ENCODE data around the gene EI24.
A peak's percentile ranks its signal among the peaks of the same experiment; 100 is the strongest.
"Not testable (repeated sequence)": the region's sequence is repeated elsewhere in the genome, so short reads cannot be mapped to it uniquely, and the experiment has no call there.

Gene EI24

DNA sequence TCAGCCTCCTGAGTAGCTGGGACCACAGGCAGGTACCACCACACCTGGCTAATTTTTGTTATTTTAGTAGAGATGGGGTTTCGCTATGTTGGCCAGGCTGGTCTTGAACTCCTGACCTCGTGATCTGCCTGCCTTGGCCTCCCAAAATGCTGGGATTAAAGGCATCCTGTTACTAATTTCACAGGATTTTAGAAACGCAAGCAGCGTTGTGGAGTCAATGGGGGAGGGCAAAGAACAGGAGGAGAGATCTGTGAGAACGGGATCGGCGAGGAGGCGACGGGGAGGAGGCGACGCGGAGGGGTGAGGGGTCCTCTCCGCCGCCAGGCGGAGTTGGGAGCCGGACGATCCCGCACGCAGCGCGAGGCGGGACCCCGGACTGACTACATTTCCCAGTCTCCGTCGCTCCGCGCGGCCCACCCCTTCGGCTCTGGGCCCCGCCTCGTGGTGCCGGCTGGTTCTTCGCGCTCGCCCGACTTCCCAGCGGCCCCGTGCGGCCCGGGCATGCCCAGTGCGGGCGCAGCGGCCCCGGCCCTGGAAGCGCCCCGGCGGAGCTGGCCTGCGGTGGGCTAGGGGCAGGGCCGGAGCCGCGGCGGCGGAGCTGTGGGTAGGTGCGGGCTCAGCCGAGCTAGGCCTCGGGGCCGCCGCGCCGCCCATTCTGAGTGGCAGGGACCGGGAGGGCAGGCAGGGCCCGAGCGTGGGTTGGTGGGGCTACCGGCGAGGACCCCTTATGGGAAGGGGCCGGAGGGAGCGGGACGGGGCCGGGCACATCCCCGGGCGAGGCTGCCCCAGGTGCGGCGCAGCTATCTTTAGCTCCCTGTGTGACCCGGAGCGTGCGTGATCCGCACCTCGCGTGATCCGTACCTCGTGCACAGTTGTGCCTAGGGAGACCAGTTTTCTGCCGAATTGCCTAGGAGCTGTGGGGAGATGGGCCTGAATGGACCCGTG is at the start of gene EI24:
TSS of gene EI24 (plus strand) at position 508 of the 945 bp plus-strand sequence. CDS start 3,051 bp downstream, outside the sequence.
- DNase-seq (ENCODE audit: low read depth in 2 of 2), result peak; percentile 82 to 85

DNA sequence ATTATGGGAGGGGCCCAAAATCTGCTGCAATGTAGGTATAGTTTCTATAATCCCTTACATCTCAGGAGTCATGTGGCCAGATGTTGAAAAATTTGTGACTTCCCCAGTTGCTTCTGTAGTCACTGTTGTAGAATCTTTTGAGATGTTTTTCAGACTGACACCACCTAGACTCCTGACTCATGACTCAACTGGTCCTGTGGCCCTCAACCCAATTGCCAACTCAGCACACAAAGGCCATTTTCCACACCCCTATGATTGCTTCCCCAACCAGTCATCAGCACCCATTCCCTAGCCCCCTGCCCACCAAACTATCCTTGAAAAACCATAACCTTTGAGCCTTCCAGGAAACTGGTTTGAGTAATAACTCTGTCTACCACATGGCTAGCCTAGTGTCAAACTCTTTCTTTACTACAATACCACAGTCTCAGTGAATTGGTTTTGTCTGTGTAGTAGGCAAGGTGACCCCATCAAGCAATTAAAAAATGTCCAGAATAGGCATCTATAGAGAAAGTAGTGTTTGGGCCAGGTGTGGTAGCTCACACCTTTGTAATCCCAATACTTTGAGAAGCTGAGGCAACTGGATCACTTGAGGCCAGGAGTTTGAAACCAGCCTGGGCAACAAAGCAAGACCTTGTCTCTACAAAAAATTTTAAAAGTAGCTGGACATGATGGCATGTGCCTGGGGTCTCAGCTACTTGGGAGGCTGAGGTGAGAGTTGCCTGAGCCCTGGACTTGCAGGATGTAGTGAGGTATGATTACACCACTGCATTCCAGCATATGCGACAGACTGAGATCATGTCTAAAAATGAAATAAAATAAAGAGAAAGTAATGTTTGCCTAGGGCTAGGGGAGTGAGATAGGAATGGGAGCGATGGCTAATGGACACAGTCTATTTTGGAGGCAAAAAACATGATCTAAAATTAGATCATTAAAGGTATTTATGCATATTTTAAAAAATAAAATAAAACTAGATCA is 49.1 kb upstream of the EI24 start:
- DNase-seq (ENCODE audit: low read depth in 2 of 2), result no peak

- DNase-seq (ENCODE audit: low read depth in 2 of 2), result no peak
Measured at GRCh38 chr11:125525303-125525702, 44.0 kb upstream of the EI24 start.

DNA sequence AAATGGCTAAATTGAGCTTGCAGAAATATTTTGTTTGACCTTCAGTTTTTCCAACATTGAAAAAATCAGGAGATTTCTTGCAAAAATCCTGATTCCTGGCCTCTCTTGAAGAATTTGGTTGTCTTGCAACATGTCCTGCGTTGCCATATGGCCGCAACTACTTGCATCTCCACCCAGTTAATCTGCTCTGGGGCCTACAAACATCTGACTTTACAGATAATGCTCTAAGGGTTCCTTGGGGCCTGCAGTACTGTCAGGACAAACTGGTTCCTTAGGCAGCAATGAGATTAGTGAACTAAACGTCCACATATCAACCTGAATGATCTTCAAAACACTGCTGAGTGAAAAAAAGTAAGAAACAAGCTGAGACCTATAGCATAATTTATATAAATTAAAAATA is 36.6 kb upstream of the EI24 start:
- no peak for DNase-seq (ENCODE audit: low read depth in 2 of 2)

GRCh38 chr11:125535585-125535984 is 33.7 kb upstream of the EI24 start:
- no peak for DNase-seq (ENCODE audit: low read depth in 2 of 2)

GRCh38 chr11:125536834-125537233 is 32.4 kb upstream of the EI24 start:
- DNase-seq (ENCODE audit: low read depth in 2 of 2), result not testable (repeated sequence)

DNA sequence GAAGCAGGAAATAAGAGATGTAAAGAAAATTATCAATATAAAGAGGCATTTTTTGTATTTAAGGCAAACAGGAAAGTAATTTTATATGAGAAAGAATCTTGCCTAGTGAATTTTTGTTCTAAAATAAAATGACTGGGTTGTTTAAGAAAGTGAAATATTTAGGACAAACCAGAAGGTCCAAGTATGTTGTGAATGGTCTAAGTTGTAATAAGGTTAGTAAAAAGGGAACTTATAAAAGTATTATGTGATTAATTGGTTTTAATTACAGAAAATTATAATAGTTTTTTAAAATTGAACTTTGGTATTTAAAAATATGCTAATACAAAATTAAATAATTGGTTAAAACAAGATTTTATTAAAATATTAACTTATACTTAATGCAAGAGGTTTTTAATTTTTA is 26.6 kb upstream of the EI24 start:
- DNase-seq (ENCODE audit: low read depth in 2 of 2), result no peak

- DNase-seq (ENCODE audit: low read depth in 2 of 2), result no peak
Measured at GRCh38 chr11:125550780-125551179, 18.5 kb upstream of the EI24 start.

DNA sequence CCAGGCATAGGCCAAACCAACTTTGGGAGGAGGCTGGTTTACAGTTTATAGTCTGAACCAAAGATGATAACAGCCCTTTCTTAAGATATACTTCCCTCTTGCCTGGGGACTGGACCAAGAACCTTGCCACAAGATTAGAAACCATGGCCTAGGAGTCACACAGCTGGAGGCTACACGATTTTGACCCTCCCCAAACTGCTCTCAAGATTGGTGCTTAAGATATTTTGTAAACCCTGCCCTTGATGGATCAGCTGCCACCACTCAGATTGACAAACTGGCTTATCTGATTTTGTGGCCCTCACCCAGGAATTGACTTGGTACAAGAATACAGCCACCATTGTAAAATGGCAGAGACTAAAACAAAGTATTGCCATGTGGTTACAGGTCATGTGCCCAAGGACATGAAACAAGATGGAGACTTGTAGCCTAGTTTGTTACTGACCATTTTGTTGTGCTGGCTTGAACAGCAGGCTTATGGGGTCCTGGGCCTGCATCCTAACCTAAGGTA is 17.4 kb upstream of the EI24 start:
- no peak for DNase-seq (ENCODE audit: low read depth in 2 of 2)

GRCh38 chr11:125552927-125553326 is 16.4 kb upstream of the EI24 start:
- no peak for DNase-seq (ENCODE audit: low read depth in 2 of 2)

DNA sequence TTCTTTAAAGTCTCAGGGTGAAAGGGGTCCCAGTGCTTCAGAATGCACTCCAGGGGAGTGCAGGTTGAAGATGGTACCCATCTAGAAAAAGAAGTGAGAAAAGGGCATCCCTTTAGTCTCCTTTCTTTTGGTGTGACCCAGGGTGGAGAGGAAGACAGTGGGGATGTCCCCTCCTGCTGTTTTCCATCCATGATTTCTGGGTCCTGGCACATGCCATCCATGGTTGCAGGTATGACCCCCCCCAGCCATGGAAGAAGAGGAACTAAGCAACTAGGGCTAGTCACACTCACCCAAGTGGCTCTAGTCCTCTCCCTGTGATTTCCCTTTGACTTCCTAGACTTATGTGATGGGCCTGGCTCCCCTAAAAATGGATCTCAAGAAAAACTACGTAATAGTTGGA is 15.9 kb upstream of the EI24 start:
- no peak for DNase-seq (ENCODE audit: low read depth in 2 of 2)

- no peak for DNase-seq (ENCODE audit: low read depth in 2 of 2)
Measured at GRCh38 chr11:125554038-125554437, 15.2 kb upstream of the EI24 start.

DNA sequence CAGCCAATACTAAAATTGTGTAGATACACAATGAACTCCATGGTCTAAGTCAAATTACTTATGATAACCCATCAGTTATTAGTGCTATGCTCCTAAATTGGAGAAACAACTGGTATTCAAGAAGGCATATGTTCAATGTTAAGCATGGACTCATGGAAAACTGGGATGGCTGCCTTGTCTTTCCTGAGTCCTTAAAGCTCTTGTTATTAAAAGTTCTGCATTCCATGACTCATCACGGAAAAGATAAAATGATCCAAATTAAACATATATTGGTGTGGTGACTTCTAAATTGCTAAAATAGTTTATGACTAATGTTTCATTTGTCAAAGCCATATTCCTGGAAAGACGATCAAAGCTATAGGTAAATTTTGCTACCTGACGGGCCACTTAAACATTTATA is 9.4 kb upstream of the EI24 start:
- DNase-seq (ENCODE audit: low read depth in 2 of 2), result no peak

DNA sequence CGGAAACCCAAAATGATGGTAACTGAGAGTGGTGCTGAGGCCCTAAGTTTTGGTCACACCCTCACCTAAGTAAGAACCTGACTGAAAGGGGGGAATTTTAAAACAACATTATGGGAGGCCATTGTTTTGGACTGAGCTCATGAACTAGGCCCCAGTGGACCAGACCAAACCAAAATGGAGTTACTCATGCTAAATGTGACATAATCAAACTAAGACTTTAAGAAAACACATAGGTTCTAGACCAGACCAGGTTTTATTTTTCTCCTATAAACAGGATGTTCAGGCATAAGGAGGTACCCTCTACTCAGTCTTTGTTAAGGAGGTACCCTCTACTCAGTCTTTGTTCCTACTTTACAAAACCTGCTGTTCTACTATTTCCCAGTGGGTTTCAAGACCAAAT is 7.4 kb upstream of the EI24 start:
- no peak for DNase-seq (ENCODE audit: low read depth in 2 of 2)

GRCh38 chr11:125562430-125562829 is 6.8 kb upstream of the EI24 start:
- no peak for DNase-seq (ENCODE audit: low read depth in 2 of 2)

DNA sequence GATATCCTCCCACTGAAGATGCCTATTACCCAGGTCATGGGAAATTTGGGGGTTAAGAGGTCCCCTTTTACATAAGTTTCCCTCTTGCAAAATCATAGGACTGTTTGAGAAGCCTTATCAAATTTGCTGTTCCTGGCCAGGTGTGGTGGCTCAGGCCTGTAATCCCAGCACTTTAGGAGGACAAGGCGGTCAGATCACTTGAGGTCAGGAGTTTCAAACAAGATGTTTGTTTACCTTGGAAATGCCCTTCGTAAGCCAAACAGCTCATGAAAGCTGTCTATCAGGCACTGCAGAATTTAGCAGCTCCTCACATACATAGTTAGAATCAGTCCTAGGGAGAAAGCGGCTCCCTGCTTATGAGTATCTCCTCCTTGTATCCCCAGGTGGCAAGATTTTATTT is 4.9 kb upstream of the EI24 start:
- DNase-seq (ENCODE audit: low read depth in 2 of 2), result no peak

- DNase-seq (ENCODE audit: low read depth in 2 of 2), result no peak
Measured at GRCh38 chr11:125566235-125566634, 3.0 kb upstream of the EI24 start.

DNA sequence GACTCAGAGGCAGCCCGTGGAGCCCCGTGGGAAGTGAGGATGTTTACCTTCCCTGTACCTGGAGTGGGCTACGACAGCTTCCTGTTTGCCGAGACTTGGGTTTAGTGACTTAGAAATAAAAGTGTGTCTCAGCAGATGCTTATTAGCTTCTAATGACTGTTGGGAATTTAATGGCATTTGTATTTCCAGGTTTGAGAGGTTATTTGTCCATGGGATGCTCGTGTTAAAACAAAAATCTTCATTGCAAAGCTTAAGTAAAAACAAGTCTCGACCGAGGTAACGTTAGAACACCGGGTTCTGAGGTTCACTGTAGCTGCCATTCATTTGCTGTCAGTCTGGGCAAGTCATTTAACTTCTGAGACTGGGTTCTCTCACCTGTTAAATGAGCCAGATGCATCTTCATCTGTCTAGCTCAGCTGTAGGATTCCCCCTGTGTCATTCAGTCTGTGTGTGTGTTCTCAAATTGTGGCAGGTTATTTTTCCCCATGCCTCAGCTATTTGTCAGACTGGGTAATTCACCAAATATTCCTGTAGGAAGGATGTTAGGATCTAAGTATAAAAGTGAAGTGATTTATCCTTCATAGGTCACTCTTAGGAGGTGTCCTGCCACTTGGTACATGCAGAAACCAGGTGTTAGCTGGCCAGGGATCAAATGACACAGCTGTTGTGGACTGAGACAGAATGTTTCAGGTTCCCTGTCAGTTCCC is 791 bp downstream of the EI24 start:
- DNase-seq (ENCODE audit: low read depth in 2 of 2), result no peak

DNA sequence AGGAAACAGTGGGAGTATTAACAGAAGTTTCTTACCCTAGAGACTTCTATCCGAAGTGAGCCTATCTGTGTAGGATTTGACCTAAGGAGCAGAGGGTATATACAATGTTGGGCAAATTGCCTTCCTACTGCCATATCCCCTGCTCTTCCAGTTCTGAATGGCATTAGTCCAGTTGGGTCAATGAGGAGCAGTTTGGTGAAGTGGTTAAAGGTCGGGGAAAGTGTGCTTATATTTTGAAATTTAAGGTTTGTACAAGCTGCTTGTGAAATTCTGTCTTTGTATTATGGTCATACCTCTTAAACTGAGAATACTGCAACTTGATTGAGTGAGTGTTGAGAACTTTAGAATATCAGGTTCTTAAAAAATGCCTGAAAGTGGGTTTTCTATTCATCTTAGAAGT is 1.7 kb downstream of the EI24 start:
- no peak for DNase-seq (ENCODE audit: low read depth in 2 of 2)

- no peak for DNase-seq (ENCODE audit: low read depth in 2 of 2)
Measured at GRCh38 chr11:125572916-125573315, 3.6 kb downstream of the EI24 start.

GRCh38 chr11:125577181-125577580 is 7.9 kb downstream of the EI24 start:
- DNase-seq (ENCODE audit: low read depth in 2 of 2), result not testable (repeated sequence)

DNA sequence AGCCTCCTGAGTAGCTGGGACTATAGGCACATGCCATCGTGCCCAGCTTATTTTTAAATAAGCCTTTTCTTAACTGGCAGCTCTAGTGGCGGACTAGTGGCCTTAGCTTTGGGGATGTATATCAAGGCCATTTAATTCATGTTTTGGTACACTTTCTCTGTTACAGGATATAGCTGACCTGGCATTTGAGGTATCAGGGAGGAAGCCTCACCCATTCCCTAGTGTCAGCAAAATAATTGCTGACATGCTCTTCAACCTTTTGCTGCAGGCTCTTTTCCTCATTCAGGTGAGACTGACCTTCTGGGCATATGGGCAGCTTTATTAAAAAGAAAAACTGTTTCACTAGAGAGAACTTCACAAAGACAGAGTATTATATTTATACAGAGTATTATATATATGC is 9.5 kb downstream of the EI24 start:
- DNase-seq (ENCODE audit: low read depth in 2 of 2), result no peak
